GM21528 (cell line): ENCODE results near the gene FAM53B.

Experiments used
- ATAC-seq: cut with Tn5 transposase; IDR thresholded peaks from one replicate; pipeline ENCODE4 v1.9.1; 2021; ENCODE audit warnings: mild to moderate bottlenecking, moderate library complexity; ENCODE audit not compliant: unreplicated experiment, low FRiP score

FAM53B gene

DNA sequence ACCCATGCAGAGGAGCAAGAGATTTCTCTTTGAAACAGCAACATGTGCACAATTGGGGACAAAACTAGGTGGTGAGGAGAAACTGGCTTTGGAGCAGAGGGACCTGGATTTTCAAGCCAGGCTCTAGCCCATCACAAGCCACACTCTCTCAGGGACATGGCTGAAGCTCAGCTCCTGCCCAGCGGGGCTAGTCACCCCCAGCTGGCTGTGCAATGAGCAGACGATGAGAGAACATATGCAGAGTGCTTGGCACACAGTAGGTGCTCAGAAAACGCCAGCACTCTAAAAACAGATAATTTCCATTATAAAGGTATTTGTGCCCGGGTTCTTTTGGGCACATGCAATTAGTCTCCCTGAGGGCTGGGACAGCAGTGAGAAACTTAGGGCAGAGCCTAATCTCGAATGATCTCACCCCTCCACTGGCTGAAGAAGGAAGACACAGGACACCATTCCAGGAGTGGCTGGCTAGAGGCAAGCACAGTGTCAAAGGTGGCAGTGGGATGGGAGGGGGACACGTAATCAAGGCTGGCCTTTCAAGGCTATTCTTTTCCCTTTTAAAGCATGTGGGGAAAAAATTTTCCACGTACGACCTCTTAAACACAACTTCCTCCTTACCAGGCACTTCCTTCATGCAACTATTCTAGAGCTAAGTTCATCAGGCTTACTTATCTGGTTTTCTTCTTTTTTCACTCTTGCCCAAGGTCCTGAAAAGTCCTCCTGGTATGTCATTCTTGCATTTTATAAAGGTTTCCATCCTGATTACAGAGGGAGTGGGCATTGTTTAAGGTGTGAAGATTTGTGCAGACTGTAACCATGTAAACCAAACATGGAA lies 15.1 kb downstream of the FAM53B start:
- no peak for ATAC-seq

GRCh38 chr10:124728071-124728829 lies 15.9 kb downstream of the FAM53B start:
- ATAC-seq, result no peak

DNA sequence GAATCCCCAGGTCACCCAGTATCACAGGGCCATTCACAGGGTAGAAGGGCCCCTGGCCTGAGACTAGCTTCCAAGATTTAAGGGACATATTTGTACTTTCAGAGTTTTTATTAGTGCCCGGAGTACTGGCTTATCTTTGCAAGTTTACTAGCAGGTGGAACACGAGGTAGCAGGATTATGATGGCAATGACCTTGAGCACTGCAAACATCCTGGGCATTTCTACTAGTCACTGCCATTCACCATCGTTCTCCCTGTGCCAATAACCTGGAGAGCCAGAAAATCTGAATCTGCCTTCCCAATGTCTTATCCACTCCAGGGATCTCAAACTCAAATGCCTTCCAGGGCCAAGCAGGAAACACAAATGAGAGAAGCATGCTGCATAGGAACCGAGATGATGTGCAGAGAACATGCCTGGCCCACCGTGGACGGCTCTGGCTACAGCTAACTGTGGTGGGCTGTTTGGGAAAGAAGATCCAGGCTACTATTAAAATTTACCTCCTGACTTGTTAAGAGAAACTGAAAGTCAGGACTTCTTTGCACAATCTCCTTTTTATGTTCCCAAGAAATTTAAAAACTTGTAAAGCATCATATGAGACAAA lies 16.7 kb downstream of the FAM53B start:
- ATAC-seq, result no peak

- ATAC-seq, result no peak
These were observed 18.4 kb downstream of the FAM53B start for GRCh38 chr10:124725791-124726190.

DNA sequence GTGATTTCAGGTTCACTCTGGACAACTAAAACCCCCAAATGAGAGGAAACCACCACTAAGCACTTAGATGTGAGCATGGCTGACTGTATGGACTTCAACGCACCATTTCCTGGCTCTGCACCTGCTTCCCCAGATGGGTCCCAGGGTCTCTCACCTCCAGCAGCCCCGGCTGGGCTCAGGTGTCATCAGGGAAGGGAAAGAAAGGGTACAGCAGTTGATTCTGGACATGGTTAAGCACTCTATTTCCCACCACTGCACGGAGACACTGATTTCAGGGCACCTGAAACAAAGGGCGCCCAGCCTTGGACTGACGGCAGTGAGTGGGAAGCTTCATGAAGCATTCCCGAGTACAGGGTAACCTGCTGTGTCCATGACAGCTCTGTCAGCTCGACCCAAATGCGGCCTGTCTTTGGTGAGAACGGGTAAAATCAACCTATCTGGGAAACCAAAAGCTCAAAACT lies 19.0 kb downstream of the FAM53B start:
- no peak for ATAC-seq

DNA sequence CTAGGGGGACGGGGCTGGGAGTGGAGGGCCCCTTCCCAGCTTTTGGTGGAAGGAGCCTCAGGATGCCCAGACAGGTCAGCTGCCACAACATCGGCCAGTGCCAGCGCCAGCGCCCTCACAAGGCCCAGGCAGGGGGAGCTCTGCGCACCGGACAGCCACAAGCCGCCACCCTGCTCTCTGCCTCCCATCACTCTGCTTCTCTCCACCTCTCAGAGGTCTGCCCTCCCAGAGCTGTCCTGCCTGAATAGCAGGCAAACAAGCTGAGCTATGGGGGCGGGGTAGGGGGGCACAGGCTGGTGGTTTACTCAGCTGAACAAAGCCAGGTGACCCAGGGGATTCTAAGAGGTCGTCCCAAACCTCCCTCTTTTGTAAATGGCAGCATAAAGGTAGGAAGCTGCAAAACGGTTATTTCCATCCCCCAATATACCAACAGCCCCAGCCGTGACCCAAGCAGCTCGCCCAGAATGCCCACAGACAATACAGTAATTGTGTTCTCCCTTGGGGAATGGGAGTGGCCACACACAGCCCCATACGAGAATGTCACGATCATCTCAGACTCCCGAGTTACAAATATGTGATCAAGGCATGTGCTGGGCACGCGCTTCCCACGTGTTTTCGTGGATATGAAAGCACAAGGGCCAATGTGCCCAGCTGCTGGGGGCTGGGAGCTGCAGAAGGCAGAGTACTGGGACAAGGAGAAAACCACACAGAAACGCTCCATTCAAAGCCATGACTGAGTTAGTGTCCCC lies 19.7 kb downstream of the FAM53B start:
- no peak for ATAC-seq

GRCh38 chr10:124723826-124724225 lies 20.4 kb downstream of the FAM53B start:
- no peak for ATAC-seq

GRCh38 chr10:124722798-124723783 lies 21.1 kb downstream of the FAM53B start:
- ATAC-seq, result peak; percentile 64

GRCh38 chr10:124721330-124722045 lies 22.7 kb downstream of the FAM53B start:
- ATAC-seq, result no peak

- peak; percentile 44 for ATAC-seq
These were observed 24.8 kb downstream of the FAM53B start for GRCh38 chr10:124719213-124719851.

DNA sequence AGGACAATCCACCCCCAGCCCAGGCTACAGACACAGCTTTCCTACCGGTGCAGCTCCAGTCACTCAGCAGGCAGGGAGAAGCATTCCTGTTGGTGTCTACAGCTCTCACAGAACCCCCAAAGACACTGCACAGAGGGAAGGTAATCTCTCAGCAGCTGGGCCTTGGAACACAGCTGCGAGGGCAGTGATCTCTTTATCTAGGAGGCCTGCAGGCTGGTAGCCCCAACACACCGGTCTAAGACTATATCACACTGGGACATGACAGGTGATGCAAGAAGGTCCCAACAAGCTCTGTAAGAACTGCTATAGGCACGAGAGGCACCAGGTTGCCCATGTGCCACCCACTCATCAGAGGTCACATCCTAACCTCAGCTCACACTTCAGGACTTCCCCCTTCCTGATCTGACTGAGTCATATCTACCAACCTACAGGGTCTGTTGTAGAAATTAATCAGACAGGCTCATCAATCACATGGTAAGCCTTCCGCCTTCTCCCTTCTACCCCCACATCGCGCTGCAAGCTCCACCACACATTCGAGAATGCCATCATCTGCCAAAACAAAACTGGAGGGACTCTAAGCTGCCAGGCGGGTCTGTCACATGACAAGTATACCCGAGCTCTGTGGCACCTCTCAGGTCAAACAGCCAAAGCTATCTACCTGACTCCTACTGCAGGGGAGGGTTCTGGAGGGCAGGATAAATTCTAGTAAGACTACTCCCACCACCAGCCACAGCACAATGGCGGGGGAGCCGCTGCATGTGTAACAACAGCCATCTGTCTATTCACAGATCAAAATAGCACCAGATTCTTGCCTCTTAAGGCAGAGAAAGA lies 26.1 kb downstream of the FAM53B start:
- ATAC-seq, result peak; percentile 52

DNA sequence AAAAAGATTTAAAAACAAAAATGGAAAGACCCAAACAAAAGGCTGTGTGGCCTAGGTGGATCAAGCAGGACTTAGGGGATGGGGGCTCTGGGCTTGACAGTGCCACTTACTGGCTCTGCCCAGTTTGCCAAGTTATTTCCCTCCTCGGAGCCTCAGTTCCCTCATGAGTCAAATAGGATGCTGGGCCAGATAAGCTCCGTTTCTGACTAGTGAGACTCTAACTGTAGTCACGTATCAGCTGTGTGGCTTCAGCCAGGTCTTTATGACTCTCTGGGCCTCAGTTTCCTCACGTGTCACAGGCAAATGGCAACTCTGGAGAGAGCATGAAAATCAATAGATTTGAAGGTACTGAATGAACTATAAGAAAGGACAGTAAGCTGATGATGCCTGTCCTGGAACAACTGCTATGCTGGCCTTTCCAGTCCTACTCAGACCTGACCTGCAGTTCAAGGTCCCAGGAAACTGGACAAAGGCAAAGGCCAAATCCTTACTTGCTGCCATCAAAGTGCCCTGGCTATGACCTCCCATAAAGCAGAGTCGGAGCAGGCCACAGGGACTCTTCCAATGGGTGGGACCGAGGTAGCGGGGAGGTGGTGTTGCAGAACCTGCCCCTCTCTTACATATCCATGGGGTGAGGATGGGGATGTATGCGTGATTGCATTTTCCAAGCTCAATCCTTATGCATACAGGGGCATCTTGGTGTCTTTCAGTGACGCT lies 27.0 kb downstream of the FAM53B start:
- ATAC-seq, result no peak

- no peak for ATAC-seq
These were observed 27.8 kb downstream of the FAM53B start for GRCh38 chr10:124716369-124716768.

- no peak for ATAC-seq
These were observed 28.7 kb downstream of the FAM53B start for GRCh38 chr10:124715439-124715838.

DNA sequence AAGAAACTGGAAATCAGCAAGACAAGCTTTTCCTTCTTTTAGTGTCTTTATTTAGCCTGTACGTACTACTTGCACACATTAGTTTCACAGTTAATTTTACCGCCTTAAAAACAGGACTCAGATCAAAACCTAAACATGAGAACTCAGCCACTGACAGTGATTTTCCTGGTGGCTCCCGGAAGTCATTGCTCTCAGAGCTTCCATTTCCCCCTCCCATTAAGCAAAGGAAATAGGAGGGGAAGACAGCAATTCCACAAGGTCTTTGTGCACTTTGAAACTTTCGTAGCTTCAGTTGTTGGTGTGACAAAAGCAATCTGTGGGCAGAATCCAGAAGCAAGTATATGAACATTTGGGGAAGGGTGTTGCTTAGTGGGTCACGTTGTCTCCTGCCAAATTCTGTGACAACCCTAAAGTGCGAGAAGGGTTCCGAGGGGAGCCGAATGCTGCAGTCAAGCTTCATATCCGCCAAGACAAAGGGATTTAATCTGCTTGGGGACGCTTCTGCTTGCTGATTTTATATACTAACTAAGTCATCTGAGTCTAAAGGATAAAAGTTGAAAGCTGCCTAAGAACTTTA lies 30.4 kb downstream of the FAM53B start:
- ATAC-seq, result no peak

GRCh38 chr10:124712704-124713407 lies 31.3 kb downstream of the FAM53B start:
- no peak for ATAC-seq
